ENCODE results near the gene VDAC2.

Gene VDAC2

GRCh38 chr10:75245354-75246250 is 35.0 kb downstream of the VDAC2 start:
- TF ChIP-seq, protein P1, sequence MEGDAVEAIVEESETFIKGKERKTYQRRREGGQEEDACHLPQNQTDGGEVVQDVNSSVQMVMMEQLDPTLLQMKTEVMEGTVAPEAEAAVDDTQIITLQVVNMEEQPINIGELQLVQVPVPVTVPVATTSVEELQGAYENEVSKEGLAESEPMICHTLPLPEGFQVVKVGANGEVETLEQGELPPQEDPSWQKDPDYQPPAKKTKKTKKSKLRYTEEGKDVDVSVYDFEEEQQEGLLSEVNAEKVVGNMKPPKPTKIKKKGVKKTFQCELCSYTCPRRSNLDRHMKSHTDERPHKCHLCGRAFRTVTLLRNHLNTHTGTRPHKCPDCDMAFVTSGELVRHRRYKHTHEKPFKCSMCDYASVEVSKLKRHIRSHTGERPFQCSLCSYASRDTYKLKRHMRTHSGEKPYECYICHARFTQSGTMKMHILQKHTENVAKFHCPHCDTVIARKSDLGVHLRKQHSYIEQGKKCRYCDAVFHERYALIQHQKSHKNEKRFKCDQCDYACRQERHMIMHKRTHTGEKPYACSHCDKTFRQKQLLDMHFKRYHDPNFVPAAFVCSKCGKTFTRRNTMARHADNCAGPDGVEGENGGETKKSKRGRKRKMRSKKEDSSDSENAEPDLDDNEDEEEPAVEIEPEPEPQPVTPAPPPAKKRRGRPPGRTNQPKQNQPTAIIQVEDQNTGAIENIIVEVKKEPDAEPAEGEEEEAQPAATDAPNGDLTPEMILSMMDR (IDR thresholded peaks at IDR 0.05; ENCODE audit: borderline replicate concordance, insufficient read depth, low read depth, low read length): no peak

DNA sequence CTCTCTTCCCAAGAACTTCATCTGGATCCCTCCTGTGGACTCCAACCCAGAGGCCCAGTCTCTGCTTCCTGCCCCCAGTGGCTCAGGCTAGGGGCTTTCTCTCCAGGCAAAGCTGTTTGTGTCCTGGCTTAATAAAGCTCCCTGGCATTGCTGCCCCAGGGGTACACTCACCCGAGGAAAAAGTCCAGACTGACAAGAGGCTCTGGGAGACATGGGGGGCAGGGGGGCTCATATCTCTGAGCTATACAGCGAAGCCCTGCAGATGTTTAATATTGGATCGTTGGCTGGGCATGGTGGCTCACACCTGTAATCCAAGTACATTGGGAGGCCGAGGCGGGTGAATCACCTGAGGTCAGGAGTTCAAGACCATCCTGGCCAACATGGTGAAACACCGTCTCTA is 35.9 kb downstream of the VDAC2 start:
- TF ChIP-seq, protein P1 (IDR thresholded peaks at IDR 0.05; ENCODE audit: borderline replicate concordance, insufficient read depth, low read depth, low read length): no peak
- no peak overlapping the region for H3K4me3 ChIP-seq (ENCODE audit: low read depth, low read length)

More at GRCh38 chr10:75245354-75246250, 35.0 kb downstream of the VDAC2 start:
- H3K4me3 ChIP-seq (ENCODE audit: low read depth, low read length): no peak overlapping the region

DNA sequence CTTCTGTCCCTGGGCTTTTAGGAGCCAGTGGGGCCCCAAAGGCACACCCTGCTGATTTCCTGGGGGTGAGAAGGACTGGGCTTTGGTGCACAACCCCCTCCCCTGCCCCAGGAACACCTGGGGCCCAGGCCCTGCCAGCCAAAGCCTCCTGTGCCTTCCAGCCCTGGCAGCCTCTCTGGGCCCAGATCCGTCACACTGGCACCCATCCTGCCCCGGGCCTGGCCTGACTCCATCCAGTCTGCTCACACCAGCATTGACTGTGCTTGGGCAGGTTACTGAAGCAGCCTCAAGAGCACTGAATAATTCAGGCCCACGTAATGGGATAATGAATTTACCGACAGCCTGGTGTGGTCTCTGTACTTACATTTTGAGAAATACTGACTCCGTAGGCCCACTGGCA is 37.2 kb downstream of the VDAC2 start:
- no peak overlapping the region for H3K4me3 ChIP-seq (ENCODE audit: low read depth, low read length)
- TF ChIP-seq, protein P1 (IDR thresholded peaks at IDR 0.05; ENCODE audit: borderline replicate concordance, insufficient read depth, low read depth, low read length): no peak

GRCh38 chr10:75250934-75251333 is 40.3 kb downstream of the VDAC2 start:
- TF ChIP-seq, protein P1 (IDR thresholded peaks at IDR 0.05; ENCODE audit: borderline replicate concordance, insufficient read depth, low read depth, low read length): no peak
- H3K4me3 ChIP-seq (ENCODE audit: low read depth, low read length): no peak overlapping the region

DNA sequence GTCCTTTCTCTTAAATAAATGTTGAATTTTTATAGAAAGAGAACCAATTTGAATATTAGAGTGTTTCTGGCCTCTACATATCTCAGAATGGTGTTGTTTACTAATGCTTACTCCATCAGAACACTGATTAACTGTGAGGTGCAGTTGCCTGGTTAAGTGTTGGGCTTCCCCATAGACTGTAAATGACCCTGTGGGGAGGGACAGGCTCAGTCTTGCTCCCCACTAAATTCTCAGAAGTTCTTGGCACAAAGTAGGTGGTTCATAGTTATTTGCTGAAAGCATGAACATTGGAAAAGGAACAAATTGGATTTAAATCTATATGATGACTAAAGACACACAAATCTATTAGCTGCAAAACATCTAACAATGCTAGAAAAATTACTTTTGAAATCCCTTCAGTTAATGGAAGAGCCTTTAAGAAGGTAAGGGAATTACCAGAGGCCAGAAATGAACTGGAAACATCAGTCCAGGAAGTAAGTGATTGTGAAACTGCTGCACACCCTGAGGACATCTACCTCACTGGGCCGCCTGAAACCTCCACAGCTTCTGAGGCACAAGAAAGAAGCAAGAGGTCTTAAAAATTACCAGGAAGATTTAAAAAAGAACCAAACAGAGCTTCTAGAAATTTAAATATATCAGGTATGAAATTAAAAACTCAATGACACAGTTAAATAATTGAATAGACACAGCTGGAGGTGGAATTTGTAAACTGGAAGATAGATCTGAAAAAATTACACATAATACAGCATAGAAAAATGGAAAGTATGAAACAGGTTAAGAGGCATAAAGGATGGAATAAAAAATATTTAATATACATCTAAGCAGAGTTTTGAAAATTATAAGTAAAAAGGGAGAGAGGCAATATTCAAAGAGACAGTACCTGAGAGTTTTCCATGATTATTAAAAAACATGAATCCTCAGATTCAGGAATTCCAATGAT is 43.0 kb downstream of the VDAC2 start:
- TF ChIP-seq, protein P1 (IDR thresholded peaks at IDR 0.05; ENCODE audit: borderline replicate concordance, insufficient read depth, low read depth, low read length): no peak
- H3K4me3 ChIP-seq (ENCODE audit: low read depth, low read length): no peak overlapping the region

DNA sequence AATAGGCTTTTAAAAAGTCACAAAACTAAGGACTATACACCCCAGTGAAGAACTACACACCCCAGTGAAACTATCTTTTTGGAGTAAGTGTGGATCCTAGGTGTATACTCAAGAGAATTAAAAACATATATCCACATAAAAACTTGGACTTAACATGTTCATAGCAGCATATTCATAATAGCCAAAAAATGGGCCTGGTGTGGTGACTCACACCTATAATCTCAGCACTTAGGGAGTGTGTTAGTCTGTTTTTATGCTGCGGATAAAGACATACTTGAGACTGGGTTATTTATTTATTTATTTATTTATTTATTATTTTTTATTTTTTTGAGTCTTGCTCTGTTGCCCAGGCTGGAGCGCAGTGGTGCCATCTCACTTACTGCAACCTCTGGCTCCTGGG is 44.1 kb downstream of the VDAC2 start:
- TF ChIP-seq, protein P1 (IDR thresholded peaks at IDR 0.05; ENCODE audit: borderline replicate concordance, insufficient read depth, low read depth, low read length): no peak

More for the DNA sequence above, 44.1 kb downstream of the VDAC2 start:
- no peak overlapping the region for H3K4me3 ChIP-seq (ENCODE audit: low read depth, low read length)

Data from GM12875 (cell line).